HG02588 (cell line): ENCODE results near the gene ABHD8.

Experiments
- ATAC-seq: cut with Tn5 transposase; IDR thresholded peaks from one replicate; pipeline ENCODE4 v1.9.1; 2021; ENCODE audit warnings: mild to moderate bottlenecking, moderate library complexity; ENCODE audit not compliant: unreplicated experiment

ABHD8 gene

DNA sequence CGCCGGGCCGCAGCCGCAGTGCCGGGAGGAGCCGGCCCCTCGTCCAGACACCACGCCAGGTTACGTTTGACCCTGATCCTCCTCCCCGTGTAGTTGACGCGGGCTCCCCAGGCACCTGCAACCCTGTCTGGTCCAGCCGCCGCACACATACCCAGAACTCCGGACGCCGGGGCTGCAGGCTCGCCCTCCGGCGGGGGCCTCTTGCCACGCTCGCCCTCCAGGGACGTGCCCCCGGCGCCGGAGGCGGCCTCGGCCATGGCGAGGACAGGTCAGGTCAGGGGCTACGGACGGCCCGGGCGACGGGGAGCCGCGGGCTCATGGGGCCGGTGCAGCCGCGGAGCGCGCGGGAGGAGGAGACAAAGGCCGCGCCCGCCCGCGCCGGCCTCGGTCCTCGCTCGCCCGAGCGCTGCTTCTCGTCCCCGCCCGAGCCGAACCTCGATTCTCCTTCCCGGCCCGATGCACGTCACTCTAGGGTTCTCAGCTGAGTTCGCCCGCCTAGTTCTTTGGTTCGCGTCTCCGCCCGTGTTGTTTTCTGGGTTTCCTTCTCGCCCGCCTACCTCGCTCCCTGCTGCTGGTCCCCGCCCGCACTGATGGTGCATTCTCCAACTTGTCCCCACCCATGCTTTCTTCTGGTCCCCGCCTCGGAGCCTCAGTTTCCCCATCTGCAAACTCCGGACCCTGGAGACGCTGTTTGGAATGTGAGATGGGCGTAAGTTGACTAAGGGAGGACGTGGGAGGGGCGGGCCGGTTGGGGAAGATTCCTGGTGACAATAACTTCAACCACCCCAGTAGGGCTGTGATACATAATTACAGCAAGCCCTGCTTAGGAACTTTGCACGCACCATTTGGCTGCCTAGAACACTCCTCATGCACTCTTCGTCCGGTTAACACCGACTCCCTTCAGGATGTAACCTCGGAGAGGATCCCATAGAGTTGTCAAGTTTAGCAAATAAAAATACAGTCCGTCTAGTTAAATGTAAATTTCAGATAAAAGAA, 31.5 kb upstream of the ABHD8 start, which contains the start of gene ANO8:
TSS of gene ANO8 (minus strand) at position 442 of the 996 bp plus-strand sequence. CDS start at position 257, 185 bp downstream.
- peak; percentile 35 for ATAC-seq

DNA sequence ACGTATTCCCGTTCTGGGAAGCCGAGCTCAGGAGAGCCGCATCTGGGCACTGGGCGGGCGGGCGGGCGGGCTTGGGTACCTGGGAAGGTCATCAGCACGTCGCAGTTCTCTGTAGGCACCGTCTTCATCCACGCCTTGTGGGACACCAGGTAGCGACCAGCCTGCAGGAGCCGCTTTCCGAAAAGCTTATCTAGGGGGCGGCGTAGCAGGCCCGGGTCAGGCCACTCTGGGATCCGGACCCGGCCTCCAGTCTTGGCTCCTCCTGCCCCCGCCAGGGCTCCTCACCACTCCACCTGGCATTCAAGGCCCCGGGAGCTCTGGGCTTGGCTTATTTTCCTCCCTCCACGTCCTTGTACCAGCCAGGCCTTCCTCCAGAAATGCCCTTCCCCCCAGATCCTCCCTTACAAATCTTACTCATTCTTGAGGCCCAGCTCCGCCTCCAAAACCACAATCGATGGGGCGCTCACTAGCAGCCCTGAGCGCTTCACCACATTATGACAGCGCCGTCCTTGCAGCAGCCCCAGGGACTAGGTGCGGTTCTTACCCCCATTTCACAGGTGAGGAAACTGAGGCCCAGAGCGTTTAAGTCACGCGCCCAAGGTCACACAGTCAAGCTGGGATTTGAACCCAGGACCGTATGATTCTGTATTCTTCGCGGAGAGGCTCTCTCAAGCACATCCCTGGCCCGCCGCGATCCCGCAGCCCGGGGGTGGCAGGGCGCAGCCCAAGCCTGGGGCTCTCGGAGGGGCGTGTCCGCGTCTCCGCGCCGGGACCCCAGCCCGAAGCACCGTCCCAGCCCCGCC, 30.6 kb upstream of the ABHD8 start:
- ATAC-seq: peak; percentile 2

DNA sequence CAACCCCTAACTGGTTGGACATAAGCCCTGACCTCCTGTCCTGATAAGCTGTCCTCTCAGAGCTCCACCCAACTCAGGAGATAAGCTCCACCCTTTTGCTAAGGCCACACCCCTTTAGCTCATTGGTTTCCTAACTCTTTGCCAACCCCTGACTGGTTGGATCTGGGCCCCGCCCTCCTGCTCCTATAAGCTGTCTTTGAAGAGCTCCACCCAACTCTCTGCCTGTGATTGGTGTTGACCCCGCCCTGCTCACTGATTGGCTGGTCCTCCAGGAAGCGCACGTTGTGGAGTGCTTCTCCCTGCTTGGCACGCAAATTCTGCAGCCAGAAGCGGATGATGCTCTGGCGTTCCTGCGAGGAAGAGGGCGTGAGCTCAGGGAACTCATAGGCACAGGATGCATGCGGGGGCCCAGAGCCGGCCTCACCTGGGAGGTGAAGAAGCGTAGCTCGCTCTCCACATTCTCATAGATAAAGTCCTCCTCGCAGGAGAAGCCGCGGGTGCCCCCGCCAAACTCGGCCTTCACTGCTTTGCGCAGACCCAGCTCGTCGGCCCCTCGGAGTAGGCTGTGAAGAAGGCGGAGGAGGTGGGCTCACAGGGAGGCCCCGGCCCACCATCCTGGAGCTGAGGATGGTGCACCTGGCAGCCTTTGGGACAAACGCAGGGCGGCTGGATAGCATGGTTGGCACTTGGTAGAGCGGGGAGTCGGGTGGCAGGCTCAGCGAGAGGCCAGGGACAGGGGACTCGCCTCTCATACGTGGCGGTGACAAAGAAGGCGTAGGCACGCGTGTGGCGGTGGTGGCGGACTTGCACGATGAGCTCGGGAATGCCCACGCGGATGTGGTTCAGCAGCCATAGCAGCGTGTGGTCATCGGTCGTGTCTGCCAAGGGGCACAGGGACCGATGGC, 29.7 kb upstream of the ABHD8 start:
- ATAC-seq: no peak

DNA sequence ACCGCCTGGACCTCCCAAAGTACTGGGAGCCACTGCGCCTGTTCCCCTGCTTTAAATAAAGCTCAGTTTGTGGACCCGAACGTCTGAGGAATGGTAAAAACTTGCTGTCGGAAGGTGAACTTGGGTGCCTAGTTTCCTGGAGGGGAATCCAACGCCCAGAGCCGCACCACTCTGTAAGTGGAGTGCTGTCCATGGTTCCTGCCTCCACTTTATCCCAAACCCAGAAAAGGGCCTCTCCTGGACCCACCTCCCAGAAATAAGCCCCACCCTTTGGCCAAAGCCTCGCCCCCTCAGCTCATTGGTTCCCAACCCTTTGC, 29.1 kb upstream of the ABHD8 start:
- ATAC-seq: no peak

DNA sequence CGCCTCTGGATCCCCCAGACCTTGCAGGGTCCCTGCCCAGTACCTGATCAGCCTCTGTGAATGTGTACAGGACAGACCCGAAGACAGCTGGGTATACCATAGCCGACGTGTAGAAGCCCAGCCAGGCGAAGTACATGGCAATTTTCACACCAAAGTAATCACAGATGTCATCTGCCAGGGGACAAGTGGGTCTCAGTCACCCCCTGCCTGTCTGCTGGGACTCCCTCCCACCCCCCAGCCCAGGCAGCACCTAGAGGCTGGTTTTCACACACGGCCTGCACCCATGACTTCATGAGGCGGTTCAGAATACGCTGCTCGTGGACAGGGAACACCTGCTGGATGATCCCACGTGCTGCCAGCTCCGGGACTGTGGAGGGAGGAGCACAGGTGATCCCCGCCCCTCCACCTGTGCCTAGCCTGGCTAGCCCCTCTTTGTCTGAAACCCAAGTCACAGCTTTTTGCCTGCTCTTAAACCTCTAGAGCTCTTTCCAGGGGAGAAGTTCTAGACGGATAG, 27.9 kb upstream of the ABHD8 start:
- no peak for ATAC-seq

DNA sequence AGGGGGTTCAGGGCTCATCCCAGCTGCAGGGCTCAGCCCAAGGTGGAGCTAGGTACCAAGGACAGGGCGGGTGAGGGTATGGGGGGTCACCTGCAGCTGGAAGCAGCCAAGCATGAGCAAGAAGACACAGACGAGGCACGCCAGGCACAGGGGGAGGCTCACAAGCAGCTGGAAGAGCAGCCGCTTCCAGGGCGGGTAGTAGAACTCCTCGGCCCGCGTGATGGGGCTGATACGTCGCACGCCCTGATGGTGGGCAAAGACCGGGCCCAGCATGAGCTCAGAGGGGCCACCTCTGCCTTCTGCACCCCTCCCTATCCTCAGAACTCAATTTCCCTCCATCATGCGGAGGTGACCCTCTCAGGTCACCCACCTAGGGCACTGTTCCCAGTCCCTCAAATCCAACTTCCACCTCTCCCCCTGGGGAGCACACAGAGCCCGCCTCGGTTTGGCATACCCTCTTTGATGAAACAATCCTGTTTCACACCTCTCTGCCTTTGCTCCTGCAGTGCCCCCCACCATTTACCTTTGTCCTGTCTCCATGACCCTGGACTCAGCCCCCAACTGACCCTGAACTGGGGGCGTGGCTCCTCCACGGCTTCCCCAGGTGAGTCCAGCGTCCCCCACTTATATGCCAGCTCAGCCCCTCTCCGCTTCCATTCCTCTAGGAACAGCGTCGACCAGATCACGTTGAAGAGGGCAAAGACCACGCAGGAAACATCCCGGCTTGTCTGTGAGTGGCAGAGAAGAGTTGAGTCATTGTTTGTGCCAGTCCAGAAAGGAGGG, 27.2 kb upstream of the ABHD8 start:
- no peak for ATAC-seq

DNA sequence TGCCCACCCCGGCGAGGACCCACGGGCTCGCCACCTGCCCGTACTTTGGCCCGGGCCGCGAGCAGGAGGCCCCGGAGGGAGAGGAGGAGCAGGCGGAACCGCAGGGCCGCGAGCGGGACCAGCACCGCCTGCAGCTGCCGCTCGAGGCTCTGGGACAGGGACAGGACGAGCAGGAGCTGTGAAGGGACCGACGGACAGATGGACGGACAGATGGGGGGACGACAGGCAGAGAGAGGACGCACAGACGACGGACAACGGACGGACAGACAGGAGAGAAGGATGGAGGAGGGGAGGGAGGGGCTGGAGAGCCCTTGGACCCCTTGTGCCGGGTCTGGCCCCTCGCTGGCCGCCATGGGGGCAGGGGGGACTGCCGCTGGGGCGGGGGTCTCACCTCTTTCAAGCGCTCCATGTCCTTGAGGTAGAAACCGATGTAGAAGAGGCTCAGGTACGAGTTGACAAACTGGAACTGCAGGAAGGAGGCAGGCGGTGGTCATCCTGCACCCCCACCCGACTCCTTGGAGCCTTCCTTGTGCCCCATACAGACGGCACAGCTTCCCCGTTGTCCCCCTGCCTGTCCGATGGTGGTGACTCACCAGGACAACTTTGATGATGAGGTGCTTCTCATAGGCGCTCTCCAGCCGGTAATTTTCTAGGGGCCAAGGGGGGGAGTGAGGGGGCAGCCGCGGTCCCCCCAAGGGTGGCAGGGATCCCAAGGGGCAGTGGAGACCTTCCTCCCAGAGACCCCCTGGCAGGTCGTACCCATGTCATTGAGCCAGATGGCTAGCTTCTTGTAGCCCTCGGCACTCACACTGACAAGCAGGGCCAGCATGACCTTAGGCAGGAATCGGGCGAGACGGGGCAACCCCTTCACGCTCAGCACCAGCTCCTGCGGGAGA, 26.4 kb upstream of the ABHD8 start:
- no peak for ATAC-seq

DNA sequence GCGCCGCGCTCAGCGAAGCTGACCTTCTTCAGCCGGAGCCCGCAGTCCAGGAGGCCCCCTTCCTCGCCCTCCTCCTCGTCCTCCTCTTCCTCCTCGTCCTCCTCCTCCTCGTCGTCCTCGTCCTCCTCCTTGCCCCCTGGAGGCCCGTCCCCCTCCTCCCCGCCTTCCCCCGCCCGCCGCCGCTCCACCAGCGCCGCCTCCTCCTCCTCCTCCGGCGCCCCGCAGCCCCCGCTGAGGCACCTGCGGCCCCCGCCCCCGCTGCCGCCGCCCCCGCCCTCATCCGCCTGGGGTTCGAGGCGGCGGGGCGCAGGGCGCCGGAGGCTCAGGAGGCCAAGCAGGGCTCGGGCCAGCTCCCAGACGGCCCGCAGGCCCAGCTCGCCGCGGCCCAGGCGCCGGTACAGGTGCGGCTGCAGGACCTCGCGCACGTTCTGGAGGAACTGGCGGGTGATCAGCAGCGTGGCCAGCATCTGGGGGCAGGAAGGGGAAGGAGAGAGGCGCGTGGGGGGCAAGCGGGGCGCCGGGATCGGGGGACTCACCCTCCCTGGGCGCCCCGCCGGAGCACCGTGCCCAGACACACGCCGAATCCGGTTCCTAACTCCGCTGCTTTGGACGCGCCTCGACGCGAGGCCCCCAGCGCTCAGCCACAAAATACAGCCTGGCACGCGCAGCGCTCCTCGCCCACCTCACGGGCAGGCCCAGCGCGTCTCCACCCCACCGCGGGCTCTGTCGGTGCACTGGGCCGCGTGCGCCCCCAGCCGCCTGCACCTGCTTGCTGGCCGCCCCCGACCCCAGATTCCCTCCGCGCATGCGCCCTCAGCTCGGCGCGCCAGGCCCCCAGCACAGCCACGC, 25.5 kb upstream of the ABHD8 start:
- ATAC-seq: no peak

DNA sequence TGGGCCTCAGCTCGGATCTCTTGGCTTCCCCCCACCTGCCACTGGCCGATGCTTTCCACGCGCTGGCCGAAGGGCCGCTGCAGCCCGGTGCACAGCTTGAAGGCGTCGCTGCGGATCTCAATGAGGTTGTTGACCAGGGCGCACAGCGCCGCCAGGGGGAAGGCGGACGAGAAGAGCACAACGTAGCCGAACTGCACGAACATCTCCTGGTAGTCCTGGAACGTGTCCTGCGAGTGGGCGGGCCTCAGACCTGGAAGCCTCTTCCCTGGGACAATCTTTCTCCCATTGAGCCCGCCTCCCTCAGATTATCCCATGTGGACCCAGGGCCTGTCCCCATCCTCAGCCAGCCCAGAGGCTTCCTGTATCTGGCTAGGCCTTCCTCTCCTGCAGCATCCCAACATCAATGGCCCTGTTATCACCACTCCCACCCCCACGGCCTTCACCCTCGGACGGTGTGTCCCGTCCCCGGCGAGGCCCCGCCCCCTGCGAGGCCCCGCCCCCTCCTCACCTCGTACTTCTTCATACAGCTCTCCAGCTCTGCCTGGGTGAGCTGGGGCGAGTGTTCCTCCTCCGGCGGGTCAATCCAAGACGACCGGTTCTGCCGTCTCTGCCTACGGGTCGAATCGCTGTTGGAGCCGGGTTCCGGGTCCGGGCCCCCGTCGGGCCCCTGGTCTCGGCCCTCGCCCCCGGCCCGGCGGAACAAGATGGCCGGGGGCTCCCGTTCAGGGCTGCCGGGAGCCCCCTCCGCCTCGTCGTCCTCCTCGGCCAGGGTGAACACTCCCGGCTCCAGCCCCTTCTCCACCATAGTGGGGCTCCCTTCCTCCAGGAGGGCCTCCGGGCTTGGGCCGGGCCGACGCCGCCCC, 24.7 kb upstream of the ABHD8 start:
- no peak for ATAC-seq

DNA sequence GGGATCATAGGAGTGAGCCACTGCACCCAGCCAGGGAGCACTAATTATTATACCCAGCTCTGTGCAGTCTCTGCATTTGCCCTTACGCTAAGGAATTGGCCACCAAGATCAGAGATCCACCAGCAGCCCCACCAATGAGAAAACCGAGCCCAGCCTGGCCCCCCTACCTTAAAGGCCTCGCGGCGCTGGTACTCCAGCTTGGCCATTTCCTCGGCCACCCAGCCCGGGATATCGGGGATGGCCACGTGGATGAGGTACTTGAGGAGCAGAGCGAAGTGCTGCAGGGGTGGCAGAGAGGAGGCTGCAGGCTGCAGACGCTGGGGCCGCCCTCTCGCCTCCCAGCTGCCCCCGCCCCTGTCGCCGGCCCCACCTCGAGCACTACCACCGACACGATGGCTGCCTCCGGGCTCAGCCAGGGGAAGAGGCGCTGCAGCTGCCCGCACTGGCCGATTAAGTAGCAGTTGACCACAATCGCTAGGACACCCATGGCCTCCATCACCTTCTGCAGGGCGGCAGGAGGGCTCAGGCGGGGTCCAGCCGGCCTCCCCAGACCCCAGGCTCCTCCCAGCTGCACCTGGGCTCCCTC, 23.9 kb upstream of the ABHD8 start:
- ATAC-seq: no peak

DNA sequence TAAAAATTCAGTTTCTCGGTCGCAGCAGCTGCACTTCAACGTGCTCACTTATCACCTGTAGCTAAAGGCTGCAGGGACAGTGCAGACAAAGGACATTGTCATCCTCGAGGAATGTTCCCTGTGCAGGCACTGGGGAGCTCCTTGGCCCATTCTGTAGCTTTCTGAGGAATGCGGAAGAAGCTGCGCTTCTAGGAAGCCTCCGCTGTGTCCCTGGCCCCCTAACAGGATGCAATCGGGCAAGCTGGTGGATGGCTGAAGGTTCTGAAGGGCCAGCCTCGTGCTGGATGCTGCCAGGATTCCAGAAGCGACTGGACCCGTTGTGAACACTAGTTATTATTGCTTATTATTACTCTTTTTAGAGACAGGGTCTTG, 23.4 kb upstream of the ABHD8 start:
- ATAC-seq: no peak

DNA sequence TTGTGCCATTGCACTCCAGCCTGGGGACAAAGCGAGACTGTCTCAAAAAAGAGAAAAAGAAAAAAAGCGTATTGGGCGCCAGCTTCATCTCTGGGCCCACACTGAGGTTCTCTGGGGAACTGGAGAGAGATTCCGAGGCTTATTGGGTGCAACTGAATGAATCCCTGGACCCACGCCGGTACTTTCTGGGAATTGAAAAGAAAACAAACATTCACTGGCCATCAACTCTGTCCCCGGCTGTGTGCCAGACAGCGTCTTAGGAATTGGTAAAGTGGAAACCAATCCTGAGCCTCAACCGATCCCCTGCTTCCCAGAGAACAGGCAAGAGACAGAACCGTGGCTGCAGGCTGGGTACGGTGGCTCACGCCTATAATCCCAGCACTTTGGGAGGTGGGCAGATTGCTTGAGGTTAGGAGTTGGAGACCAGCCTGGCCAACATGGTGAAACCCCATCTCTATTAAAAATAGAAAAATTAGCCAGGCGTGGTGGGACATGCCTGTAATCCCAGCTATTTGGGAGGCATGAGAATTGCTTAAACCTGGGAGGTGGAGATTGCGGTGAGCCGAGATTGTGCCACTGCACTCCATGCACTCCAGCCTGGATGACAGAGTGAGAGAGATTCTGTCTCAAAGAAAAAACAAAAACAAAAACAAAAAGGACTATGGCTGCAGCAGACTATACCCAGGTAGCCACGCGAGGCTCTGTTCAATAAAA, 22.8 kb upstream of the ABHD8 start:
- ATAC-seq: no peak

DNA sequence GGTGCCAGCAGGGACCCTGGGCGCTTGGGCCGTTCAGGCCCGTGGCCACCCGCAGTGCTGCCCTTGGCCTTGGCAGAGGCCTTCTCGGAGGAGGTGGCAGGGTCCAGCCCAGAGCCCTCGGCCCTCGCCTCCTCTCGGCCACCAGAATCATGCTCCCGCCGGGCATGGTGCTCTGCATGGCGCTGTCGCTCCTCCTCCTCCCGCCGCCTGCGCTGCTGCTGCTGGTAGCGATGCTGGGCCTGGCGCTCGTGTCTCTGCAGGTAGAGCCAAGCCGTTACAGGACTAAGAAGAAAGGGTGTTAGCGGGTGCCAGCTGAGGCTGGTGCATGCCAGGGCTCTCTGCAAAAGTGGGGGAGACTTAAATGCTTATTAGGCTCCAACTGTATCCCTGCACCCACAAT, 21.9 kb upstream of the ABHD8 start:
- no peak for ATAC-seq

DNA sequence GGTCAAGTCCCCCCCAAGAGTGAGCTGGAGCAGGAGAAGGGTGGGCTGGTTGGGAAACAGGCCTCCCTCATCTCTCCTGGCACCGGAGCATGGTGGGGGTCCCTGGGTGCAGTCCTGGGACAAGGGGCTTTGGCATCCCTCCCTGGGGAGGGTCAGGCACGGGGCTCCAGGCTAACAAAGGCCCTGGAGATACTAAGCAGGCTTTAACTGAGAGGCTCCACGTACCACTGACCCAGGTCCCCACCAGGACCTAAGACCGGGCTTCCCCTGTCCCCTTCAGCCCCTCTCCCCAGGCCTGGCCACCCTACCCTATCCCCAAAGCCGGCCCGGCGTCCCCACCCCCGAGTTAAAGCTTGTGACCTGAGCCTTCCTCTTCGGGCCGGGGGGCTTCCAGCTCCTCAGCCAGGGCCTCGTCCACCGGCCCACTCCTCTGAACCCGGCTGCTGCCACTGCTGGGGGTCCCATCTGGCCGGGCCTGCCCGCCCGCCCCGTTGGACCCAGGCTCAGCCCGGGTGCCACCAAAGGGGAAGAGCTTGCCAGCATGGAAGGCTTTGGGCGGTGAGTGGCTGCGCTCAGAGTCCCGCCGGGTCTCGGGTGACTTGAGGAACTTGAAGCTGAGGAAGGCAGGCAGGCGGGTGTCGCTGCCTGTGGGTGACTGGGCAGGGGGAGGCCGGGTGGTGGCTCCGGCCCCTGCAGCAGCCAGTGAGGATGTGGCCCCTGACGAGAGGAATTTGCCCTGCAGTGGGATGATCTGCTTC, 21.3 kb upstream of the ABHD8 start:
- no peak for ATAC-seq

DNA sequence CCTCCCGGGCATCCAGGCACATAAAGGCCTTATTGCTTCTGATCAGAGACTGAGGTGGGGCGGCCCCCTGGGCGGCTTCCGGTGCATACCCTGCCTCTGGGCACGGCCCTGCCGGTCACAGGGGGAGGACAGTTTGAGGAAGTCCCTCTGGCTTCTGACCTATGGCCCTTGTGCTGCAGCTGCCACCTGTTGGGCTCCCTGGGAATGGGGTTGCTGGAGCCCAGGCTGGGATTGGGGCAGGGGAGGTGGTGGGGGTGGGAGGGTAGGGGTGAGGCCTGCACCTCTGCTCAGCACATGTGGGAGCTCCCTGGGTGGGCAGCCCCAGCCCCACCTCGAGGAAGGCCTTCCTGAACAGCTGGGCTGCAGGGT, 20.7 kb upstream of the ABHD8 start:
- no peak for ATAC-seq
